ENCODE results near the gene SNAP29.
"Not testable (repeated sequence)": the region's sequence is repeated elsewhere in the genome, so short reads cannot be mapped to it uniquely, and the experiment has no call there.

The SNAP29 gene

GRCh38 chr22:20867179-20868024, 8.6 kb downstream of the SNAP29 start:
- DNase-seq = no peak

- DNase-seq = no peak
Measured at GRCh38 chr22:20868025-20868962, 9.5 kb downstream of the SNAP29 start.

- DNase-seq = no peak
Measured at GRCh38 chr22:20869234-20869633, 10.4 kb downstream of the SNAP29 start.

- no peak for DNase-seq
Measured at GRCh38 chr22:20873214-20873613, 14.4 kb downstream of the SNAP29 start.

- DNase-seq = no peak
Measured at GRCh38 chr22:20875296-20875695, 16.5 kb downstream of the SNAP29 start.

GRCh38 chr22:20877715-20878114, 18.9 kb downstream of the SNAP29 start:
- no peak for DNase-seq

GRCh38 chr22:20881231-20881630, 22.4 kb downstream of the SNAP29 start:
- no peak for DNase-seq

- DNase-seq = no peak
Measured at GRCh38 chr22:20881869-20882815, 23.3 kb downstream of the SNAP29 start.

- no peak for DNase-seq
Measured at GRCh38 chr22:20882855-20883254, 24.0 kb downstream of the SNAP29 start.

GRCh38 chr22:20884454-20884853, 25.6 kb downstream of the SNAP29 start:
- DNase-seq = no peak

- DNase-seq = no peak
Measured at GRCh38 chr22:20885017-20885556, 26.3 kb downstream of the SNAP29 start.

GRCh38 chr22:20885557-20886323, 26.9 kb downstream of the SNAP29 start:
- no peak for DNase-seq

- DNase-seq = no peak
Measured at GRCh38 chr22:20887375-20887774, 28.6 kb downstream of the SNAP29 start.

- no peak for DNase-seq
Measured at GRCh38 chr22:20889025-20889704, 30.4 kb downstream of the SNAP29 start.

- DNase-seq = no peak
Measured at GRCh38 chr22:20889904-20890540, 31.2 kb downstream of the SNAP29 start.

GRCh38 chr22:20890975-20891374, 32.2 kb downstream of the SNAP29 start:
- DNase-seq = no peak

- not testable (repeated sequence) for DNase-seq
Measured at GRCh38 chr22:20897737-20898136, 38.9 kb downstream of the SNAP29 start.

GRCh38 chr22:20899827-20900423, 41.1 kb downstream of the SNAP29 start:
- DNase-seq = no peak

GRCh38 chr22:20901093-20902033, 42.6 kb downstream of the SNAP29 start:
- DNase-seq = not testable (repeated sequence)

All from DMS79 treated with DMSO at 0.1 percent for 48 hours (cell line).